ENCODE data around the gene RFC1. TPM values are rescaled to one million over a fixed set of nuclear protein-coding genes. Genes with fewer than 3 reads are reported as not detected.

RFC1 gene
- total RNA-seq, 1 donor from 2014 or later: 33.9 TPM

- H3K9me3 ChIP-seq: no peaks in the 10 kb centered on the region
- peaks cover 0 to 23% of the 10 kb centered on the region in 2 donors for H3K36me3 ChIP-seq
- H3K27me3 ChIP-seq: no peaks in the 10 kb centered on the region
- no peak for DNase-seq (ENCODE audit: extremely low spot score in 2 of 2)
- no peak overlapping the region for H3K27ac ChIP-seq
- no peaks in the 10 kb centered on the region for H3K4me1 ChIP-seq
- intact Hi-C loops (cut with DNase I): no loop called here
- no peak overlapping the region for H3K4me3 ChIP-seq
- no peak for TF ChIP-seq POLR2AphosphoS5 (IDR thresholded peaks at IDR 0.05; ENCODE audit: insufficient read depth in 1 of 2, low read depth in 1 of 2)
- TF ChIP-seq CTCF (IDR thresholded peaks at IDR 0.05): no peak
- TF ChIP-seq POLR2A (IDR thresholded peaks at IDR 0.05): no peak
These were observed 23.4 kb downstream of the RFC1 start for GRCh38 chr4:39342731-39343130.

- H3K36me3 ChIP-seq: peaks cover 0 to 17% of the 10 kb centered on the region in 2 donors
- no peak overlapping the region for H3K27ac ChIP-seq
These were observed 25.0 kb downstream of the RFC1 start for GRCh38 chr4:39341075-39341725.

GRCh38 chr4:39339968-39340367 is 26.2 kb downstream of the RFC1 start:
- H3K36me3 ChIP-seq: peaks cover 0 to 14% of the 10 kb centered on the region in 2 donors
- no peaks in the 10 kb centered on the region for H3K9me3 ChIP-seq
- TF ChIP-seq POLR2AphosphoS5 (IDR thresholded peaks at IDR 0.05; ENCODE audit: insufficient read depth in 1 of 2, low read depth in 1 of 2) (no peak), POLR2A (IDR thresholded peaks at IDR 0.05) (no peak), CTCF (IDR thresholded peaks at IDR 0.05) (no peak)
- H3K27ac ChIP-seq: no peak overlapping the region
- no peak overlapping the region for H3K4me3 ChIP-seq
- no peaks in the 10 kb centered on the region for H3K4me1 ChIP-seq
- intact Hi-C loops (cut with DNase I): no loop called here
- H3K27me3 ChIP-seq: no peaks in the 10 kb centered on the region
- no peak for DNase-seq (ENCODE audit: extremely low spot score in 2 of 2)

More at GRCh38 chr4:39341075-39341725, 25.0 kb downstream of the RFC1 start:
- intact Hi-C loops (cut with DNase I): no loop called here
- H3K4me3 ChIP-seq: no peak overlapping the region
- no peaks in the 10 kb centered on the region for H3K9me3 ChIP-seq
- no peak for DNase-seq (ENCODE audit: extremely low spot score in 2 of 2)
- H3K27me3 ChIP-seq: no peaks in the 10 kb centered on the region
- no peaks in the 10 kb centered on the region for H3K4me1 ChIP-seq
- TF ChIP-seq CTCF (IDR thresholded peaks at IDR 0.05) (no peak), POLR2A (IDR thresholded peaks at IDR 0.05) (no peak), POLR2AphosphoS5 (IDR thresholded peaks at IDR 0.05; ENCODE audit: insufficient read depth in 1 of 2, low read depth in 1 of 2) (no peak)

- Histone ChIP-seq H3K9me3 (no peaks in the 10 kb centered on the region), H3K27me3 (no peaks in the 10 kb centered on the region), H3K36me3 (peaks cover 0 to 6% of the 10 kb centered on the region in 2 donors), H3K27ac (no peak overlapping the region), H3K4me1 (no peaks in the 10 kb centered on the region), H3K4me3 (no peak overlapping the region)
- DNase-seq (ENCODE audit: extremely low spot score in 2 of 2): no peak
- intact Hi-C loops (cut with DNase I): no loop called here
- no peak for TF ChIP-seq CTCF (IDR thresholded peaks at IDR 0.05)
- no peak for TF ChIP-seq POLR2AphosphoS5 (IDR thresholded peaks at IDR 0.05; ENCODE audit: insufficient read depth in 1 of 2, low read depth in 1 of 2)
- TF ChIP-seq POLR2A (IDR thresholded peaks at IDR 0.05): no peak
These were observed 28.3 kb downstream of the RFC1 start for GRCh38 chr4:39337841-39338240.

- no peak overlapping the region for H3K4me3 ChIP-seq
- TF ChIP-seq POLR2AphosphoS5 (IDR thresholded peaks at IDR 0.05; ENCODE audit: insufficient read depth in 1 of 2, low read depth in 1 of 2): no peak
- no peak for TF ChIP-seq CTCF (IDR thresholded peaks at IDR 0.05)
- TF ChIP-seq POLR2A (IDR thresholded peaks at IDR 0.05): no peak
- DNase-seq (ENCODE audit: extremely low spot score in 2 of 2): no peak
- no peaks in the 10 kb centered on the region for H3K9me3 ChIP-seq
- H3K36me3 ChIP-seq: no peaks in the 10 kb centered on the region
- intact Hi-C loops (cut with DNase I): no loop called here
- no peaks in the 10 kb centered on the region for H3K27me3 ChIP-seq
- H3K4me1 ChIP-seq: no peaks in the 10 kb centered on the region
- H3K27ac ChIP-seq: no peak overlapping the region
These were observed 30.6 kb downstream of the RFC1 start for GRCh38 chr4:39335566-39335965.
